GM18907 (cell line): ENCODE results near the gene CEP112.
"Not testable (repeated sequence)": the region's sequence is repeated elsewhere in the genome, so short reads cannot be mapped to it uniquely, and the experiment has no call there.

ENCODE experiments used
- ATAC-seq: cut with Tn5 transposase; IDR thresholded peaks from one replicate; pipeline ENCODE4 v1.9.1; 2021; ENCODE audit warnings: mild to moderate bottlenecking, moderate library complexity; ENCODE audit not compliant: unreplicated experiment

The CEP112 gene

DNA sequence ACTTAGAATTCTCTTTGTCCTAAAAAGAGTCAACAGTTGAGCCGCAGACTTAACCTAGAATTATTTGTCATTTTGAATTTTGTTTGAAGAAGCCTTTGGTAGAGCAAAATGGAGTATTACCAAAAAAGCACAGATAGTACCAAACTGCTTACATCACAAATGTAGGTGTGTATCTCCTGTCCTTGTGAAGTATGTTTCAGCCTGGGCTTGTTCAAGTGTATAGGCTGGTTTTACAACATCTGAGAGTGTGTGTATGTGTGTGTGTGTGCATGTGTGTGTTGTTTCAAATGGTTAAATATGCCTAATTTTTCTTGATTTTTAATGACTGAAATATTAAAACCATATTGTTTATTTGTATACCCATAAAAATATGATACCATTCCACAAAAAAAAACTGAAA, 441.8 kb downstream of the CEP112 start:
- ATAC-seq = no peak

GRCh38 chr17:65749479-65749878, 442.5 kb downstream of the CEP112 start:
- ATAC-seq = no peak

DNA sequence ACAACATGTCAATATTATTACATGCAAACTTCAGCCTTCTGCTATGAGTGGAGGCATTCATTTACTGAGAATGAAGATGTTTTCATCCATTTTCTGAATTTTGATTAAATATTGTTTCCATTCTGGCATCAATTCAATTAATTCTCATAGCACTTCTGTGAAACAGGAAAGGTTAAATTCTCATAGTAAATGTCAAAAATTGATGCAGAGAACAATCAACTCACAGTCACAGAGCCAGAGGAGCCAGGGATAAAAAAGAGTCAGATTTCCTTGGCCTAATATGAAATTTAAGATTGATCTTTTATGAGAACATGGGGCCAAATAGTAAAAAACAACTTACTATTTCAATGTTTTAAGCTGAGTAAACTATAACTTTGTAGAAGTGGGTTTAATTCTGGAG, 446.7 kb downstream of the CEP112 start:
- ATAC-seq = no peak

DNA sequence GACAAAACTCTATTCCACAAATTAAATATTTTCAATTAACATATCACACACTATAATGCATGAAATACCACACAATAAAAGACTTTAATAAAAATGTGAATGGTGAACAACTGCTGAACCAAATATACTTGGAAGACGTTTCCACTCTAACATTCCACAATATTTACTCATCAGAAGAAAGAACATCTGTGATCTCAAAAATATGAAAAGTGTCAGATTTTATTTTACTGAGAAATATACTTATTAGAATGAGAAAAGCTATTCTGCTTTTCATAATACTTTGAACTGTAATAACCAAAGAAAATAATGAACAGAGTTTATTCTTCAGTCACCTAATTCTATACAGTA, 448.7 kb downstream of the CEP112 start:
- no peak for ATAC-seq

GRCh38 chr17:65742403-65743307, 449.3 kb downstream of the CEP112 start:
- no peak for ATAC-seq

- ATAC-seq = no peak
These were observed 450.2 kb downstream of the CEP112 start for GRCh38 chr17:65741710-65742109.

DNA sequence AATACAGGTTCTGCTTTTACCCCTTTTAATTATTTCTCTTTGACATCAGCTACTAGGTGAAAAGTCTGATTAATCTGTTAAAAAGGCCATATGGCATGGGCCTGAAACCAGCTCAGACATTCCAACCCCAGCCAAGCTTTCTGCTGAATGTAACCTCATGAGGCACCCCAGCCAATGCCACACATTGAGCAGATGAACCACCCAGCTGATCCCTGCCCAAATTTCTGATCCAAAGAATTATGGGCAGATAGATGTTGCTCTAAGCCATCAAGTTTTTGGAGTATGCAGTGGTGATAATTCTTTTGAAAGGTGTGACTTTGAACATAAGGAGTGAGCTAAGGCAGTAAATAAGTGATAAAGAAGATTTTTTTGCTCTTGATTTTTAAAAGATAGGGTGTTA, 452.9 kb downstream of the CEP112 start:
- no peak for ATAC-seq

DNA sequence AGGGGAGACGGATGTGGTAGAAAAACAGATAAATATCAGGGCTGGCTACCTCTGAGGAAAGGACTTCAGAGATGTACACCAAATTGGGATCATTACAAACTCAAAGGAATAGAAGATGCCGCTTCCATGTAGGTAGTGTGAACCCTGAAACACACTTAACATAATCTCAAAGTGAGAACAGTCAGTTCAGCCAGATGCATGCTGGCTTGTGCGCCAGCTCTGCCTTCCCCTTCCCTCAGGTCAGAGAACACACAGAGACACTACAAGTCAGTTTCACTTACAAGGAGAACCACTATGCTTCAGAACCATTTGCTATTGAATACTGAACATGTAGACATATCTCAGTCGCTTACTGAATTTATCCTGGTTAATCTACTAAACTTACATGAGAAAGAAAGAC, 454.5 kb downstream of the CEP112 start:
- no peak for ATAC-seq

- ATAC-seq = no peak
These were observed 458.6 kb downstream of the CEP112 start for GRCh38 chr17:65733314-65733713.

DNA sequence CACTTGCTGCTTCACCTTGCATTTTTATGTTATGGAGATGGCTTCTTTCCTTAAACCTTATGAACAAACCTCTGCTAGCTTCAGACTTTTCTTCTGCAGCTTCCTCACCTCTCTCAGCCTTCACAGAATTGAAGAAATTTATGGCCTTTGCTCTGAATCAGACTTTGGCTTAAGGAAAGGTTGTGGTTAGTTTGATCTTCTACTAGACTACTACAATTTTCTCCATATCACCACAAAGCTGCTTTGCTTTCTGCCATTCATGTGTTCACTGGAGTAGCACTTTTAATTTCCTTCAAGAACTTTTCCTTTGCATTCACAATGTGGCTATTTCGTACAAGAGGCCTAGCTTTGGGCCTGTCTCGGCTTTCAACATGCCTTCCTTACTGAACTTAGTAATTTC, 459.3 kb downstream of the CEP112 start:
- ATAC-seq = not testable (repeated sequence)

DNA sequence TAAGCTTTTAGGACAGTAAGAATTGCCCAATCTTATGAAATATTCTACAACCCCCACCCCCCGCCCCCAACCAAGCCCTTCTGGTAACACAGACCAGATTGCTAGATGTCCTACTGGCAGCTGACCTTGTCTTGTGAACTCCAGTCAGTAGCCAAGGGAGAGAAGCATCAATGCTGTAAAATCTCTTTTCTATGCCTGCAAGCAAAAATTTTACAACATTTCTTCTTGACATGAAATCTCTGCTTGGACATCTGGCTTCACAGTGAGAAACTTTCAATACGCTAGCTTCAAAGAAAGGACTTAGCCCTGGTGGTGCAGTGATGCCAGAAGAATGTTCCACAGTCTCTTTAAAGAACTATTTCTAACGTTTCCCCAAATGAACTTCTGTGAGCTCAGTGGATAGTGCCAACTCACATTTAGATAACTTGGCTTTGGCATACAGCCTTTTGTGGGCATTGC, 461.2 kb downstream of the CEP112 start:
- no peak for ATAC-seq

DNA sequence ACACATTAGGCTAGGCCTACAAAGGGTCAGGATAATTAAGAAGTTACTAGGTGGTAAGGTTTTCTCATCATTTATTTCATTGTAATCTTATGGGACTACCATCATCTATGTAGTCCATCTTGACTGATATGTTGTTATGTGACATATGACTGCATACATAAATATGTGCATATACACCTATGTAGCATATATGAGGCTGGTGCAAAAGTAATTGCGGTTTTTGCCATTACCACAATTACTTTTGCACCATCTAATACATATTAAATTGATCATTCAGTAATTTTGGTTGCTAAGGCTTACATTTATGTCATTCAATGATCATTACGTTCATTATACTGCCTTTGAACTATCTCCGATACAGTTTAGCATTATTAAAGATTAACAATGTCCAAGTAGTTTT, 462.7 kb downstream of the CEP112 start:
- ATAC-seq = no peak

GRCh38 chr17:65727832-65728231, 464.1 kb downstream of the CEP112 start:
- no peak for ATAC-seq

- ATAC-seq = no peak
These were observed 464.7 kb downstream of the CEP112 start for GRCh38 chr17:65727246-65727645.

DNA sequence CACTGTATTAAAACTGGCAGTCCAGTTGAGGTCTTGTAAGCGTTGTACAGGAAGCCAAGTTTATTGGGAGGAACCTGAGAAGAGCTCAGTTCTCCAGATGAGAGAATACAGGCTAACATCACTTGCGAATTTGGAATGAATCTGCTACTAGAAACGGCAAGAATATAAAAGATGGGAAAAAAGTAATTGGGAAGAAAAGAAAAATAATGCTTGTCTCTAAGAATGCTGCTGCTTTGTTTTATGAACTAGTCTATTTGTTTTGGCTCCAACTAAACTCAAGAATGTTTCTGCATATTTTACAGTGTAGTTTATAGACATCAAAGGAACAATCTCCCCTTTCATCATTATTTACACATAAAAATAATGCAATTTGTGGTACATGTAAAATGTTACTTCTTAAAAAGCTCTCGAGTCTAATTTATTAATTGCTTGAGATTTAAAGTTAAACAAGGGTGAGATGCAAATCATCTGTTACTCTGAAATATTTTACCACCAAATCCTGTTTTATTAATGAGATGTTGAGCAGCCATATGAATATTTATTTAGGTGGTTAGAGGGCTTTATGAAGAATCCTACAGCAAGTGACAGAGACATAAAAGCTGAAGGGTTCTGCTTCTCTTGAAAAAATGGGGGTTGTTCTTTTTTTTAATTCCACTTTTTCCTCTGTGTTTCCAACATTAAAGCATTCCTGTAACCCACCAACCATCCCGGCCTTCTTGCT, 468.3 kb downstream of the CEP112 start:
- ATAC-seq = no peak

DNA sequence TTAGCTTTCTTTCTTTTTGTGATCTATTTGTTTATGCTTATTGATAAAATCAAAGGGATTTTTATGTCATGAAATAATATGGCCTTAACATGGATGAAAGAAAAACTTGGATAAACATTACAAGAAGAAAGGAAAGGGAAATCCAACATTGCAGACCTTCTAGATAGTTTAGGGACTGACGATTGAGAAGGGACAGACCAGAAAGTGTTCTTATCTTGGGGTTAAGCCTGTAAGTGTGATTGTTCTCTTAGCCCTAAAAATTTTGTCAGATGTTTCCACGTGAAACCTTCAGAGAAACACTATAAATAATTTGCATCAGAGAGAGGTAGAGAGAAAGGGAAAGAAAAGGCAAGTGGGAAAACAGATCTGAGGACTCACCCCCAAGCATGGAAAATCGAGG, 473.3 kb downstream of the CEP112 start:
- no peak for ATAC-seq

GRCh38 chr17:65712383-65713267, 479.3 kb downstream of the CEP112 start:
- no peak for ATAC-seq

DNA sequence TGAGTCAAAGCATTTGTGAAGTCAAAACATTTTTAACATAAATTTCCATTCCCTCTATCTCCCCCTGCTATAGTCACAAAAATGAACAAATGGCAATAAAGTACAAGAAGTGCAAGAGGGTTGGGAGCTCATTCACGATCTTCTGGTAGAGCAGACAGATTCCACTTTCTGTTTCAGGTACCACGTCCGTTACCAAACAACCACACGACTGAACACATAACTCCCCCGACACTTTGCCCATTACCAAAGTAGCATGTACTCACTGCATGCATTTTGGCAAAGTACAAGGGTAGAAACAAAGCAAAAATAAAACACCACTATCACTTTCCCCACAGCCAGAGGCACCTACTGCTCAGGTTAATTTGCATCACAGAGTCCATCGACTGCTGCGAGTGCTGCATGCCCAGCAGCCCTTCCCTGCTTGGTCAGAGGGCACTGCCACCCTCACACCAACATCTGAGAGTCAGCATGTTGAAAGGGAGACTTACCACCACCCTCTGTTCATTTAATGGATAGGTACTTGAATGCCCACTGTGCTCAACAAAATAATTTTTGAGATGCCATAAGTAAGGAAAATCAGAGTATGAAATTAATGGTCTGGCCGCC, 480.2 kb downstream of the CEP112 start:
- no peak for ATAC-seq

- ATAC-seq = no peak
These were observed 484.2 kb downstream of the CEP112 start for GRCh38 chr17:65707780-65708179.

DNA sequence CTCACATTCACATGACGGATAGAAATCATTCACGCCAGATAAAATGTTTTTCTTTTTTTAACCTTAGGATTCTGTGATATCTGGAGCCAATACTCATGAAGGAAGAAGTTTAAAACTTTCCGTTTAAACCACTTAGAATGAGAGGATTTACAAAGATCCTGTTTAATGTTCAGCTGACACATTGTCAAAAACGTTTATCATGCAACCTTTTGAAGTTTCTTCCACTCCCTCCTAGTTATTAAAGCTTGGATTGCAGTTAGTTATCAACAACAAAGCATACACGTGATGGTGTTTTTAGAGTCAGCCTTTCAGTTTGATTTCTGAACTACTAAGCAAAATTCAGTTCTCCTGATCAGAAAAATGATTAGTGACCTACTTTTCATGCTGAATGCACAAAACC, 487.2 kb downstream of the CEP112 start:
- ATAC-seq = no peak

GRCh38 chr17:65703891-65704290, 488.0 kb downstream of the CEP112 start:
- no peak for ATAC-seq
